ENCODE results near the gene LRBA.
"Not testable (repeated sequence)": the region's sequence is repeated elsewhere in the genome, so short reads cannot be mapped to it uniquely, and the experiment has no call there.

Gene LRBA

DNA sequence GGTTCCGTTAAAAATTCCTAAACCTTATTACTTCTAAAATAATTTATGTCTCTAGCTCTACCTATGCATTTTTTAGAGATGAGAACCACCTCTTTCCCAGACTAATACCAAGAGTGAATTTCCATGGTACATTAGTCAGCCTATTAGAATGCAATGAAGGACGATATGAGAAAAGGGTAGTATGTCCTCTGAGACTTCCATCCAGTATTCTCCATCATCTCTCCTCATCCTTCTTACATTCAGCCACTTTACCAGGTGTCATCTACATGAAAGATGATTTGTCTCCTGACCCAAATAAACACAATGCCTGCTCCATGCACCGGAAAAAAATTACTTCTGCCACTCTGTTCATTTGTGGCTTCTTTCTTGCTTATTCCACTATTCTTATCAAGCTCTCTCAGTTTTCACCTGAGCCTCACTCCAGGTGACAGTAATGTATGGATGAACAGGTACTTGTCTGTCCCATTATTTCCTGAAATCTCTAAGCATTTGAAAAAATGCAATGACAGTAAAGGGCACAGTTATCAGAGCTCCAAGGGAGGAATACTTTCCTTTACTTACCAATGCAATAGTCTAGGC, 335.2 kb downstream of the LRBA start:
- no peak overlapping the region for H3K4me3 ChIP-seq (ENCODE audit: low read depth, low read length)
- DNase-seq (ENCODE audit: low read depth): no peak
- TF ChIP-seq, protein P1, sequence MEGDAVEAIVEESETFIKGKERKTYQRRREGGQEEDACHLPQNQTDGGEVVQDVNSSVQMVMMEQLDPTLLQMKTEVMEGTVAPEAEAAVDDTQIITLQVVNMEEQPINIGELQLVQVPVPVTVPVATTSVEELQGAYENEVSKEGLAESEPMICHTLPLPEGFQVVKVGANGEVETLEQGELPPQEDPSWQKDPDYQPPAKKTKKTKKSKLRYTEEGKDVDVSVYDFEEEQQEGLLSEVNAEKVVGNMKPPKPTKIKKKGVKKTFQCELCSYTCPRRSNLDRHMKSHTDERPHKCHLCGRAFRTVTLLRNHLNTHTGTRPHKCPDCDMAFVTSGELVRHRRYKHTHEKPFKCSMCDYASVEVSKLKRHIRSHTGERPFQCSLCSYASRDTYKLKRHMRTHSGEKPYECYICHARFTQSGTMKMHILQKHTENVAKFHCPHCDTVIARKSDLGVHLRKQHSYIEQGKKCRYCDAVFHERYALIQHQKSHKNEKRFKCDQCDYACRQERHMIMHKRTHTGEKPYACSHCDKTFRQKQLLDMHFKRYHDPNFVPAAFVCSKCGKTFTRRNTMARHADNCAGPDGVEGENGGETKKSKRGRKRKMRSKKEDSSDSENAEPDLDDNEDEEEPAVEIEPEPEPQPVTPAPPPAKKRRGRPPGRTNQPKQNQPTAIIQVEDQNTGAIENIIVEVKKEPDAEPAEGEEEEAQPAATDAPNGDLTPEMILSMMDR (IDR thresholded peaks at IDR 0.05; ENCODE audit: insufficient read depth, low read depth, low read length, missing control alignments): no peak

DNA sequence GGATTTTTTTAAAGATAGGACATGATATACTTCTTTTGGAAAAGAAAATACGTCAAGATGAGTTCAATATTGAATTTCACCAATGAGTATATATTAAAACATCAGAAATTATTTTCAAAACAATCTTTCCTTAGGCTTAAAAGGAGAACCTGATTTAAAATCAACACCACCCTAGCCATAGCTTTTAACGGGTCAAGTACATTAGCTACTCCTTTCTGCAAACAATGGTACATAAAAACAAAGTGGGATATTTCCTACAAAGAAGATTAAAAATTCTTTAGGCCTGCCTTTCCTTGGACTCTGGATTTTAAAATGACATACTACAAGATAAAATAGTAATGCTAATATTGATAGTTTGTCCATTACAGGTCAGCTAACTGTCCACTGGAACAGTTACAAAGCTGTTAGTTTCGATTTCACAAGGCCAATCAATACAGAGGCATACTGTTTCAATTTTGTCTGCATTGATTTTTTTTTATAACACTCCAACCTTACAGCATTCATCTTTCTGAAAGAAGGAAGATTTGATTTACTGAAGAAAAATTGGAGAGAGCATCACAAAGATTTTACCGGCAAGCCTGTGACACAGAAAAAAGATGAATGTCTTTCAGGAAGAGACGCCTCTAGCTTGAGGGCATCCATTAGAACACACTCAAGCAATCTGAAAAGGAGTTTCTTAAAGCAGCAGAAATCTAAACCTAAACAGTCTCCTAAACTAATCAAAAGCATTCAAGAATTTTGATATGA, 335.9 kb downstream of the LRBA start:
- no peak overlapping the region for H3K4me3 ChIP-seq (ENCODE audit: low read depth, low read length)
- no peak for DNase-seq (ENCODE audit: low read depth)
- TF ChIP-seq, protein P1 (IDR thresholded peaks at IDR 0.05; ENCODE audit: insufficient read depth, low read depth, low read length, missing control alignments): no peak

DNA sequence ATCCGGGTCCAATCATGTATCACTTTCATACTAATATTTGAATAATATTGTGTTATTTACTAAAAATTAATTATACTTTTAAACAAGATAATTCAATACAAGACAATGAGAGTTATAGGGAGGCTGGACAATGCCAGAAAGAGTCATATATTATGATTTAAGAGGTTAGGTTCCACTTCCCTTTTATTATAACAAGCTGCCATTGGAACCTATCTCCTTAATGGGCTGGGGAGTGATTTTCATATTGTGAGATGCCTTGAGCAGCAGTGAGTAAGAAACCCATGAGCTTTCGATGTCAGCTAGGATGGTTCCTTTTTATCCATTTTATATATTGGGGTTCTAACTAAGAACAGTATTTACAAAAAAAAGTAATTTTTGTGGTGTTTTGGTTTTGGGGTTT, 341.3 kb downstream of the LRBA start:
- H3K4me3 ChIP-seq (ENCODE audit: low read depth, low read length): no peak overlapping the region
- TF ChIP-seq, protein P1 (IDR thresholded peaks at IDR 0.05; ENCODE audit: insufficient read depth, low read depth, low read length, missing control alignments): no peak
- peak; percentile 5 for DNase-seq (ENCODE audit: low read depth)

DNA sequence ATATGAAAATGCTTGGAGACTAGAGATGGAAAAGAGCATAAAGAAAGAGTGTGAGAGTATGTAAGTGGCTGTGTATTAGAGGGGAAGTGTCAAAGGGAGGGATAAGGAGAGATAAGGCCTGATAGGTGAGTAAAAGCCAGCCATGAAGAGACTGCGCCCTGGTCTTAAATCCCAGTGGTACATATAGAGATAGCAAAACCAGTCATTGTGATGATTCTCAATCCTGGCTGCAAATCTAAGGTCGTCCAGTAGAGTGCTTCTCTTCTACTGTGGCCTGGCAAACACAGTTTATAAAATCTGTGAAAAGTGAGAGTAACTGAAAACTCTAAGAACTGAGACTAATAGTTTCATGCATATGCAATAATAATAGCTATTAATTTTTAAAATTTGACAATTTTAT, 346.3 kb downstream of the LRBA start:
- TF ChIP-seq, protein P1 (IDR thresholded peaks at IDR 0.05; ENCODE audit: insufficient read depth, low read depth, low read length, missing control alignments): no peak
- no peak for DNase-seq (ENCODE audit: low read depth)
- no peak overlapping the region for H3K4me3 ChIP-seq (ENCODE audit: low read depth, low read length)

DNA sequence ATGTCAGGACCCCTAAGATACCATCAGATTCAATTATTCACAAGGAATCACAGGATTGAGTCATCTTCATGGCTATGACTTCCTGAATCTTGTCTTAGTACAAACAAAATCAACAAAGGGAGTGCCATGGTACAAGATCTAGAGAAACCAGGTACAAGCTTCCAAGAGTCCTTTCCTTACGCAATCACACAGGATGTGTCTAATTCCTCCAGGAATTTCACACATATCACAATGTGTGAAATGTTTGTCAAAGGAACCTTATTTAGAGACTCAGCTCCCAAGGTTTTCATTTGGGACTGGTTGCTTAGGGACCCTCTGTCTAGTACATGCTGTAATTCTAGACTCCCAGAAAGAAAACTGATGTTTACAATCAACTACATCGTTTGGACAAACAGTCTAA, 350.1 kb downstream of the LRBA start:
- TF ChIP-seq, protein P1 (IDR thresholded peaks at IDR 0.05; ENCODE audit: insufficient read depth, low read depth, low read length, missing control alignments): no peak
- H3K4me3 ChIP-seq (ENCODE audit: low read depth, low read length): no peak overlapping the region
- DNase-seq (ENCODE audit: low read depth): no peak

DNA sequence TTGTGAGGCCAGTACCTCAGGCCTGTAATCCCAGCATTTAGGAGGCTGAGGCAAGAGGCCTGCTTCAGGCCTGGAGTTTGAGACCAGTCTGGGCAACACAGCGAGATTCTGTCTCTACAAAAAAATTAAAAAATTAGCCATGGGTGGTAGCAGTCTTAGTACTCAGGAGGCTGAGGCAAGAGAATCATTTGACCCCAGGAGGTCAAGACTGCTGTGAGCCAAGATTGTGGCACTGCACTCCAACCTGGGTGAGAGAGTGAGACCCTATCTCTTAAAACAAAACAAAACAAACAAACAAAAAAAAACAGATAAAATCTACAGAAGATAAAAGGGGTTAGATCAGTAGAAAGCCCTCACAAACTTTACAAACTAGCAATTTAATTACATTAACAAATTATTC, 352.4 kb downstream of the LRBA start:
- no peak overlapping the region for H3K4me3 ChIP-seq (ENCODE audit: low read depth, low read length)
- TF ChIP-seq, protein P1 (IDR thresholded peaks at IDR 0.05; ENCODE audit: insufficient read depth, low read depth, low read length, missing control alignments): no peak
- no peak for DNase-seq (ENCODE audit: low read depth)

DNA sequence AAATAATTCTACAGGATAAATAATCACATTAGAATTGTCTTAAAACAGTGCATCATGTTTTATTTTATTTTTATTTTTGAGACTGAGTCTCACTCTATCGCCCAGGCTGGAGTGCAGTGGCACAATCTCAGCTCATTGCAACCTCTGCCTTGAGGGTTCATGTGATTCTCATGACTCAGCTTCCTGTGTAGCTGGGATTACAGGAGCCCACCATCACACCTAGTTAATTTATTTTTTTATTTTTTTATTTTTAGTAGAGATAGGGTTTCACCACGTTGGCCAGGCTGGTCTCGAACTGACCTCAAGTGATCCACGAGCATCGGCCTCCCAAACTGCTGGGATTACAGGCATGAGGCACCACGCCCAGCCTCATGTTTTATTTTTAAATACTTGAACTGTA, 353.5 kb downstream of the LRBA start:
- H3K4me3 ChIP-seq (ENCODE audit: low read depth, low read length); DNase-seq (ENCODE audit: low read depth): not testable (repeated sequence)

DNA sequence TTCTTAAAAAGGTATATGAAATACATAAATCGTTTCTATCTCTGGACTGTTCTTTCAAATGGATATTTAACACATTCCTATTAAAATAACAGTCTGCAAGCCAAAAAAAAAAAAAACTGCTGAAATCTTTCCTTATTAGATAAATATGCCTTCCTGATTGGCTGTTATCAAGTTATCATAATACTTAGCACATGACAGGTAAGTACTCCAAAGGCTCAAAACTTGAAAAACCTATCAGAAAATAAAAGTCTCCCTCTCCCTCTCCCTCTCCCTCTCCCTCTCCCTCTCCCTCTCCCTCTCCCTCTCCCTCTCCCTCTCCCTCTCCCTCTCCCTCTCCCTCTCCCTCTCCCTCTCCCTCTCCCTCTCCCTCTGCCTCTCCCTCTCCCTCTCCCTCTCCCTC, 356.8 kb downstream of the LRBA start:
- DNase-seq (ENCODE audit: low read depth); H3K4me3 ChIP-seq (ENCODE audit: low read depth, low read length): not testable (repeated sequence)

Measured in GM12865 (cell line).